HL-60 (cell line): Measurements from ENCODE around the gene C2orf72.
"Not testable (repeated sequence)": the region's sequence is repeated elsewhere in the genome, so short reads cannot be mapped to it uniquely, and the experiment has no call there.

Experiments used
- DNase-seq, 2 experiments: peaks; one replicate each; pipeline ENCODE4 v3.0.0-alpha.2; 2010 to 2020; ENCODE audit warnings: low read depth in 1 of 2, low spot score in 1 of 2
- H3K27ac ChIP-seq: fragments of 250-450 bp; sonication (Bioruptor Pico); replicated peaks from 2 replicates; pipeline ENCODE4 v1.5.1; 2020; ENCODE audit warnings: mild to moderate bottlenecking, moderate library complexity
- H3K27me3 ChIP-seq: fragments of 250-450 bp; sonication (Bioruptor Pico); 2 replicates; pipeline ENCODE4 v1.5.1; 2021; ENCODE audit warnings: mild to moderate bottlenecking, moderate library complexity; ENCODE audit not compliant: insufficient read depth, poor library complexity, severe bottlenecking
- H3K4me3 ChIP-seq: replicated peaks from 2 replicates; pipeline ENCODE4 v1.5.1; 2011; ENCODE audit warnings: mild to moderate bottlenecking, control low read depth, low read length; ENCODE audit not compliant: insufficient read depth
- CTCF ChIP-seq: IDR thresholded peaks from one replicate; pipeline ENCODE4 v1.5.1; 2011; ENCODE audit warnings: low read length, control low read depth, inconsistent platforms; ENCODE audit not compliant: insufficient read depth
- GABPA ChIP-seq: IDR thresholded peaks from 2 replicates; pipeline ENCODE4 v1.6.1; 2012; ENCODE audit warnings: low read depth
- POLR2AphosphoS5 ChIP-seq: IDR thresholded peaks from 2 replicates; pipeline ENCODE4 v1.6.1; 2012; ENCODE audit warnings: low read depth
- REST ChIP-seq: IDR thresholded peaks from 2 replicates; pipeline ENCODE4 v1.6.1; 2012; ENCODE audit warnings: low read depth; ENCODE audit not compliant: insufficient replicate concordance
- SPI1 ChIP-seq: IDR thresholded peaks from 2 replicates; pipeline ENCODE4 v1.6.1; 2012; ENCODE audit warnings: low read depth, mild to moderate bottlenecking, borderline replicate concordance

Gene C2orf72

GRCh38 chr2:231001036-231001435 lies 36.3 kb upstream of the C2orf72 start:
- DNase-seq, result no peak
- TF ChIP-seq CTCF (no peak), POLR2AphosphoS5 (no peak), REST (no peak), GABPA (no peak), SPI1 (no peak)
- no peak overlapping the region for H3K27ac ChIP-seq
- no peak overlapping the region for H3K4me3 ChIP-seq
- H3K27me3 ChIP-seq, result peaks cover 4% of the 10 kb centered on the region

- Histone ChIP-seq H3K27me3 (peaks cover 4% of the 10 kb centered on the region), H3K4me3 (no peak overlapping the region), H3K27ac (no peak overlapping the region)
- no peak for TF ChIP-seq CTCF
- no peak for TF ChIP-seq SPI1
- TF ChIP-seq REST, result no peak
- TF ChIP-seq GABPA, result no peak
- no peak for TF ChIP-seq POLR2AphosphoS5
- DNase-seq, result no peak
These were observed 35.4 kb upstream of the C2orf72 start for GRCh38 chr2:231001921-231002320.

GRCh38 chr2:231002641-231003040 lies 34.7 kb upstream of the C2orf72 start:
- peaks cover 4% of the 10 kb centered on the region for H3K27me3 ChIP-seq
- no peak overlapping the region for H3K4me3 ChIP-seq
- no peak overlapping the region for H3K27ac ChIP-seq
- no peak for TF ChIP-seq SPI1
- DNase-seq, result no peak

GRCh38 chr2:231003186-231003585 lies 34.1 kb upstream of the C2orf72 start:
- TF ChIP-seq REST (no peak), POLR2AphosphoS5 (no peak), GABPA (no peak), CTCF (no peak)
- DNase-seq, result no peak

GRCh38 chr2:231004930-231005329 lies 32.4 kb upstream of the C2orf72 start:
- not testable (repeated sequence) for H3K27ac ChIP-seq, H3K27me3 ChIP-seq, DNase-seq, H3K4me3 ChIP-seq

More at GRCh38 chr2:231003186-231003585, 34.1 kb upstream of the C2orf72 start:
- H3K27ac ChIP-seq, result no peak overlapping the region
- peaks cover 4% of the 10 kb centered on the region for H3K27me3 ChIP-seq
- H3K4me3 ChIP-seq, result no peak overlapping the region
